AG09309 (cell line): Measurements from ENCODE around the gene ACAA2.

Experiments used
- DNase-seq: peaks from one replicate; pipeline ENCODE4 v3.0.0-alpha.2; 2010; ENCODE audit warnings: low read depth
- H3K4me3 ChIP-seq: 2 replicates; pipeline ENCODE4 v1.5.1; 2011; ENCODE audit warnings: mild to moderate bottlenecking, low read depth, low read length, moderate library complexity; ENCODE audit not compliant: control insufficient read depth
- TF ChIP-seq, protein P1 (sequence below): IDR thresholded peaks from 2 replicates; pipeline ENCODE4 v1.5.1; 2011; ENCODE audit warnings: mild to moderate bottlenecking, low read depth, low read length, inconsistent platforms; ENCODE audit not compliant: insufficient read depth, control insufficient read depth; ENCODE audit errors: missing control alignments

Gene ACAA2

DNA sequence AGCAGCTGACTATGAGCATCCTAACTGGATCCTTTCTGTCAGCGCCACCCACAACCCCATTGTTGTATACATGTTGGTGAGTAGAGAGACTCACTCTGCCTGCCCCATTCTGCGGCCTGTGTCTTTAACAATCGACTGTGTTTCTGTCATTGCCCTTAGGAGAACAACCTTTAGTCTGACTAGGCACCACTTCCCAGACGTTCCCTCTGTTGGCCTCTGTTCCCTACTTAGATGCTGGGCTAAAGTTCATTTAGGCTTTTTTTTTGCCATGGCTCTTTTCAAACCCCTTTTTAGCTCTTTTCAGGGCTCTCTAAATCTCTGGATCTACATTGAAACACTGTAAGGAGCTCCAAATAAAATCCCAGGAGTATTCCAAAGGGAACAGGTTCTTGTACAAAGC is 20.5 kb upstream of the ACAA2 start:
- TF ChIP-seq, protein P1, sequence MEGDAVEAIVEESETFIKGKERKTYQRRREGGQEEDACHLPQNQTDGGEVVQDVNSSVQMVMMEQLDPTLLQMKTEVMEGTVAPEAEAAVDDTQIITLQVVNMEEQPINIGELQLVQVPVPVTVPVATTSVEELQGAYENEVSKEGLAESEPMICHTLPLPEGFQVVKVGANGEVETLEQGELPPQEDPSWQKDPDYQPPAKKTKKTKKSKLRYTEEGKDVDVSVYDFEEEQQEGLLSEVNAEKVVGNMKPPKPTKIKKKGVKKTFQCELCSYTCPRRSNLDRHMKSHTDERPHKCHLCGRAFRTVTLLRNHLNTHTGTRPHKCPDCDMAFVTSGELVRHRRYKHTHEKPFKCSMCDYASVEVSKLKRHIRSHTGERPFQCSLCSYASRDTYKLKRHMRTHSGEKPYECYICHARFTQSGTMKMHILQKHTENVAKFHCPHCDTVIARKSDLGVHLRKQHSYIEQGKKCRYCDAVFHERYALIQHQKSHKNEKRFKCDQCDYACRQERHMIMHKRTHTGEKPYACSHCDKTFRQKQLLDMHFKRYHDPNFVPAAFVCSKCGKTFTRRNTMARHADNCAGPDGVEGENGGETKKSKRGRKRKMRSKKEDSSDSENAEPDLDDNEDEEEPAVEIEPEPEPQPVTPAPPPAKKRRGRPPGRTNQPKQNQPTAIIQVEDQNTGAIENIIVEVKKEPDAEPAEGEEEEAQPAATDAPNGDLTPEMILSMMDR = no peak
- no peak for DNase-seq
- no peak overlapping the region for H3K4me3 ChIP-seq

DNA sequence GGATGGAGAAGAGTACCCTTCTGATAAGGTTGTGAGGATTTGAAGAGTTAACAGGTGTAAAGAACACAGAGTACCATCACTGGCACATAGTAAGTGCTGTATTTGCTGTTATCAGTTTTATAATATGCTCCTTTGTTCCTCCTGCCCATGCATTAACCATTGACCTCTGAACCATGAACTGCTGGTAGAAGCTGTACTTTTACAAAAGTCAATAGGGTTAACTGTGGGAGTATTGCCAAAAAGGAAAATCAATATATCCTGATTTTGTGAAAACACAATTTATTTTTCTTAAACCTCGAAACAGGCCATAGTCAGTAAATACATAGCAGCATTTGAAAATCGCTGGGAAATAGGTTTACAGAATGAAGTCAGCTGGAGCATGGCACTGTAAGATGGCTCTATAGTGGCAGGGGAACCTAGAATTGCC is 18.9 kb upstream of the ACAA2 start:
- TF ChIP-seq, protein P1 = no peak
- DNase-seq = no peak
- no peak overlapping the region for H3K4me3 ChIP-seq

- TF ChIP-seq, protein P1 = no peak
- DNase-seq = no peak
- no peak overlapping the region for H3K4me3 ChIP-seq
These were observed 14.7 kb upstream of the ACAA2 start for GRCh38 chr18:49827996-49828395.

DNA sequence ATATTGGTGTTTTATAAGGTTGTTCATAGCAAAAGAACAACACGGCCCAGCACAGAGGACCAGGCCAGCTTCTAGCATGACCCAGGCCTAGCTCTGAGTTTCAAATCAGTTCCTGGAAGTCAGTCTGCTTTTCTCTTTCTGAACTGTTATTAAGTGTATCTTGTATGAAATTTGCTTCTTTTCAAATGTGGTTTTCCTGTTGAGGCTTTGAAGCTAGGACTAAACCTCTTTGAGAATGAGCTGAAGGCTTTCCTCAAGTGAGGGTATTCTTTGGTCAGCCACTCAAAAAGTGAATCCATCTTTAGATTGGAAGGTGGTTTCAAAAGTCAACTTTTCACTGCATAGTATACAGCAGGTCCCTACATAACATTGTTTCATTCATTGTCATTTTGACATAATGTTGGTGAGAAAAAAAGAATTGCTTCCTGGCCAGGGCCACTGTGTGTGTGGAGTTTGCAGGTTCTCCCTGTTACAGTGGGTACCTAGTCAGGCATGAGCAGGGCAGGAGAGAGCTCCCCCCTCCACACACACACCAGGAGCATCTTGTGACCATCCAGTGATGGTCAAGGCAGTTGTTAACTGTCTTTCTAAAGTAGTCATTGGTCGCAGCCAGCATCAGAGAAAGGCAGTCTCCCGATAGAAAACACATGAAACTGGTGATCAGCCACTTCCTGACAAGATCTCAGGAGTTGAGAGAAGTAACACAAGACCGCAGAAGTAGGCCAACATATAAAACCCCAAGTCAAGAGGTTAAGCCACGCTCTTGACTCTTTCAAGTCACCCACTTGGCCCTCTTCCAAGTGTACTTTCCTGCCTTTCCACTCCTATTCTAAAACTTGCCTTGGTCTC is 6.7 kb upstream of the ACAA2 start:
- no peak for DNase-seq
- H3K4me3 ChIP-seq = no peak overlapping the region
- TF ChIP-seq, protein P1 = no peak

DNA sequence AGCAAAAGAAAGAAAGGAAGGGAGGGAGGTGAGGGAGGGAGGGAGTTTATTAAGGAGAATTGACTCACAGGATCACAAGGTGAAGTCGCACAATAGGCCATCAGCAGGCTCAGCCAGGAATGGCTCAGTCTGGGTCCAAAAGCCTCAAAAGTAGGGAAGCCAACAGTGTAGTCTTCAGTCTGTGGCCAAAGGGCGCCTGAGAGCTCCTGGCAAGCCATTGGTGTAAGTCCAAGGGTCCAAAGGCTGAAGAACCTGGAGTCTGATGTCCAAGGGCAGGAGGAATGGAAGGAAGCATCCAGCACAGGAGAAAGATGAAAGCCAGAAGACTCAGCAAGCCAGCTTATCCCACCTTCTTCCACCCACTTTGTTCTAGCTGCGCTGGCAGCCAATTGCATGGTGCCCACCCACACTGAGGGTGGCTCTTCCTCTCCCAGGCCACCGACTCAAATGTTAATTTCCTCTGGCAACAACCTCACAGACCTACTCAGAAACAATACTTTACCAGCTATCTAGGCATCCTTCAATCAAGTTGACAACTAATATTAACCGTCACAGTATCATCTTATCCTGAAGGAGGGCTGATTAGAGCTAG is 5.8 kb upstream of the ACAA2 start:
- no peak for DNase-seq
- TF ChIP-seq, protein P1 = no peak

DNA sequence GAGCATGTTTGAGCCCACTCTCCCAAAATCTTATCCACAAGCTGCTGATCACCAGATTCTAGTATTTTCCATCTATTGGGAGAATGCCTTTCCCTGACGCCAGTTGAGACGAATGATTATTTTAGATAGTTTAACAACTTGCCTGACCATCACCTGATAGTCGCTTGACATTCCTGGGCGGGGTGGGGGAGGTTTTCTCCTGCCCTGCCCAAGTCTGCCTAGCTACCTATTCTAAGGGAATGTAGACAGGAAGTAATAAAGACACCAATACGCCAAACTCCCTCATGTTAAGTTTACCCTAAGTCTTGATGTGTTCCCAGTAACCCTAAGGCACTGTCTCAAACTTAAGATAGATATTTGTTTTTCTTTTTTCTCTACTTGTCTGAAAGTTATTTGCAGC is 4.6 kb upstream of the ACAA2 start:
- DNase-seq = no peak
- TF ChIP-seq, protein P1 = no peak
- no peak overlapping the region for H3K4me3 ChIP-seq

More for the DNA sequence above, 5.8 kb upstream of the ACAA2 start:
- H3K4me3 ChIP-seq = no peak overlapping the region
